ENCODE data around the gene MROH8.
"Not testable (repeated sequence)": the region's sequence is repeated elsewhere in the genome, so short reads cannot be mapped to it uniquely, and the experiment has no call there.

The MROH8 gene

DNA sequence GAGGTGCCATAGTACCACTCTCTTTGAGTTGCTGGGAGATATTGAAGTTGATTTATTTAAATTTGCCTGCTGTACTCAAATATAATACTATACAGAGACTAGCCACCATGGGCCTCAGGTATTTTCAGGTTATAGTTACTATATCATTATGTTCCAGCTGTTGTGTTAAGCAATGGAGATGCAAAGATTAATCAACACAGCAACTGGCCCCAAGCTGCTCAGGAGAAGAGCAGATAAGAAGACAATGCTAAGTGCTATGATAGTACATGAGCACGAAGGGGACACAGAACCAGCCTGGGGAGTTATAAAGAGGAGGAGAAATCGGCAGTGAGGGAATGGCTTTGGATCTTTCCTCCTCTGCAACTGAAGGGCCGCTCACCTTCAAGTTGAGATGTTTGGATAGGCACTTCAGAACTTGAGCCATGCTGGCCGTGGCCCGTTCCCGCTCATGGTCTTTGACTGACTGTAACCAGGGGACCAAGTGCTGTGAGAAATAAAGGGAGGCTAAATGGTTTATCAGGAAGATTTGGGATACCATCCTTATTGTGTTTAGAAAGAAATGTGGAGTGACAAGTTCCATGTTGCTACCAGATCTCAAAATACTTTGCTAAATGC lies 24.6 kb downstream of the MROH8 start:
- Histone ChIP-seq H3K9me3 (no peaks in the 10 kb centered on the region), H3K27me3 (no peaks in the 10 kb centered on the region), H3K4me3 (ENCODE audit: low read depth in 1 of 2, low read length in 1 of 2) (no peak overlapping the region), H3K4me1 (ENCODE audit: control insufficient read depth in 1 of 2, insufficient read depth in 1 of 2, low read depth in 1 of 2, low read length in 1 of 2) (no peaks in the 10 kb centered on the region), H3K27ac (no peak overlapping the region), H3K36me3 (no peaks in the 10 kb centered on the region)
- TF ChIP-seq, protein P1, sequence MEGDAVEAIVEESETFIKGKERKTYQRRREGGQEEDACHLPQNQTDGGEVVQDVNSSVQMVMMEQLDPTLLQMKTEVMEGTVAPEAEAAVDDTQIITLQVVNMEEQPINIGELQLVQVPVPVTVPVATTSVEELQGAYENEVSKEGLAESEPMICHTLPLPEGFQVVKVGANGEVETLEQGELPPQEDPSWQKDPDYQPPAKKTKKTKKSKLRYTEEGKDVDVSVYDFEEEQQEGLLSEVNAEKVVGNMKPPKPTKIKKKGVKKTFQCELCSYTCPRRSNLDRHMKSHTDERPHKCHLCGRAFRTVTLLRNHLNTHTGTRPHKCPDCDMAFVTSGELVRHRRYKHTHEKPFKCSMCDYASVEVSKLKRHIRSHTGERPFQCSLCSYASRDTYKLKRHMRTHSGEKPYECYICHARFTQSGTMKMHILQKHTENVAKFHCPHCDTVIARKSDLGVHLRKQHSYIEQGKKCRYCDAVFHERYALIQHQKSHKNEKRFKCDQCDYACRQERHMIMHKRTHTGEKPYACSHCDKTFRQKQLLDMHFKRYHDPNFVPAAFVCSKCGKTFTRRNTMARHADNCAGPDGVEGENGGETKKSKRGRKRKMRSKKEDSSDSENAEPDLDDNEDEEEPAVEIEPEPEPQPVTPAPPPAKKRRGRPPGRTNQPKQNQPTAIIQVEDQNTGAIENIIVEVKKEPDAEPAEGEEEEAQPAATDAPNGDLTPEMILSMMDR (IDR thresholded peaks at IDR 0.05) = no peak

DNA sequence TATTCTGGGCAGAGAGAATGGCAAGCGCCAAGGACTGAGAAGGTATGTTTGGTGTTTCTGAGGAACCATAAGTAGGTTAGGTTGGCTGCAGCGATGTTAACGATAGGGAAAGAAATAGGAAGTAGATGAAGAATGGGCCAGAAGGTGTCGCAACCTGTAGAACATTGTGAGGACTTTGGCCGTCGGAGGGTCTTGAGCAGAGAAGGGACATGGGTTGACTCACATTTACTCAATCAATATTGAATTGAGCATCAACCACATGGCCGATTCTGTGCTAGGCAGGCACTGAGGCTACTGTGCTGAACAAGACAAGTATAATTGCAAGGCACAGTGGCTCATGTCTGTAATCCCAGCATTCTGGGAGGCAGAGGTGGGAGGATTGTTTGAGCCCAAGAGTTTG lies 27.1 kb downstream of the MROH8 start:
- Histone ChIP-seq H3K4me1 (ENCODE audit: control insufficient read depth in 1 of 2, insufficient read depth in 1 of 2, low read depth in 1 of 2, low read length in 1 of 2) (no peaks in the 10 kb centered on the region), H3K27me3 (no peaks in the 10 kb centered on the region), H3K4me3 (ENCODE audit: low read depth in 1 of 2, low read length in 1 of 2) (no peak overlapping the region), H3K27ac (no peak overlapping the region), H3K9me3 (no peaks in the 10 kb centered on the region), H3K36me3 (no peaks in the 10 kb centered on the region)
- TF ChIP-seq, protein P1 (IDR thresholded peaks at IDR 0.05) = no peak

DNA sequence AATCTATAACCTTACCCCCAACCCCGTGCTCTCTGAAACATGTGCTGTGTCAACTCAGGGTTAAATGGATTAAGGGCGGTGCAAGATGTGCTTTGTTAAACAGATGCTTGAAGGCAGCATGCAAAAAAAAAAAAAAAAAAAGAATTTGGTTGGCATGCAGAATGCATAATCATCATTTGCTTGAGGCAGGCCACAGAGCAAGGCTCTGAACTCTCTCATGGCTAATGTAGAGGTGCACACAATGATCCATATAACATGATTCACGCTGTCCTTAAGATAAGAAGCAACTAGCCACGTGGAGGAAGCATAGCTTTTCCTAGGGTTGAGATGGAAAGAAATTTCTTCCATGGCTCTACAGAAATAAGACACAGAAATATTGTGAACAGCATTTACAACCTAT lies 27.8 kb downstream of the MROH8 start:
- H3K4me1 ChIP-seq (ENCODE audit: control insufficient read depth in 1 of 2, insufficient read depth in 1 of 2, low read depth in 1 of 2, low read length in 1 of 2) = no peaks in the 10 kb centered on the region
- no peaks in the 10 kb centered on the region for H3K27me3 ChIP-seq
- TF ChIP-seq, protein P1 (IDR thresholded peaks at IDR 0.05) = no peak
- H3K9me3 ChIP-seq = no peaks in the 10 kb centered on the region
- H3K4me3 ChIP-seq (ENCODE audit: low read depth in 1 of 2, low read length in 1 of 2) = no peak overlapping the region
- no peak overlapping the region for H3K27ac ChIP-seq
- H3K36me3 ChIP-seq = no peaks in the 10 kb centered on the region

DNA sequence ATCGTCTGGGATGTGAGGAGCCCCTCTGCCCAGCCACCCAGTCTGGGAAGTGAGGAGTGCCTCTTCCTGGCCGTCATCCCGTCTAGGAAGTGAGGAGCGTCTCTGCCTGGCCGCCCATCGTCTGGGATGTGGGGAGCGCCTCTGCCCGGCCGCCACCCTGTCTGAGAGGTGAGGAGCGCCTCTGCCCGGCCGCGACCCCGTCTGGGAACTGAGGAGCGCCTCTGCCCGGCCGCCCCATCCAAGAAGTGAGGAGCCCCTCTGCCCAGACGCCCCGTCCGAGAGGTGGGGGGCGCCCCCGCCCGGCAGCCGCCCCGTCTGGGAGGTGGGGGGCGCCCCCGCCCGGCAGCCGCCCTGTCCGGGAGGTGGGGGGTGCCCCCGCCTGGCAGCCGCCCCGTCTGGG lies 28.5 kb downstream of the MROH8 start:
- not testable (repeated sequence) for H3K9me3 ChIP-seq; H3K27ac ChIP-seq; H3K4me3 ChIP-seq (ENCODE audit: low read depth in 1 of 2, low read length in 1 of 2); H3K27me3 ChIP-seq; H3K4me1 ChIP-seq (ENCODE audit: control insufficient read depth in 1 of 2, insufficient read depth in 1 of 2, low read depth in 1 of 2, low read length in 1 of 2); H3K36me3 ChIP-seq

DNA sequence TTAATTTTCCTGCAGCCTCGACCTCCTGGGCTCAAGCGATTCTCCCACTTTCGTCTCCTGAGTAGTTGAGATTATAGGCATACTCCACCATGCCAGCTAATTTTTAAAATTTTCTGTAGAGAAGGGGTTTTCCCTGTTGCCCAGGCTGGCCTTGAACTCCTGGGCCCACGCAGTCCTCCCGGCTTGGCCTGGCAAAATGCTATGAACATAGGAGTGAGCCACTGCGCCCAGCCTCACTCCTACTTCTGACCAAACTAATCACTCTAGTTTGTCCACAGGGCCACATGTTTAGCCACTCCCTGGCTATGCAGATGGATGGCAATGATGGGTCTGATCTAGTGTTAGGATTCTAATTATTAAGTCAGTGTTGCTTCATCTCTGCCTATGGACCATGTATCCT lies 32.1 kb downstream of the MROH8 start:
- TF ChIP-seq, protein P1 (IDR thresholded peaks at IDR 0.05) = no peak
- H3K4me3 ChIP-seq (ENCODE audit: low read depth in 1 of 2, low read length in 1 of 2) = no peak overlapping the region
- no peaks in the 10 kb centered on the region for H3K4me1 ChIP-seq (ENCODE audit: control insufficient read depth in 1 of 2, insufficient read depth in 1 of 2, low read depth in 1 of 2, low read length in 1 of 2)
- H3K36me3 ChIP-seq = no peaks in the 10 kb centered on the region
- H3K27me3 ChIP-seq = no peaks in the 10 kb centered on the region
- no peaks in the 10 kb centered on the region for H3K9me3 ChIP-seq
- H3K27ac ChIP-seq = no peak overlapping the region

DNA sequence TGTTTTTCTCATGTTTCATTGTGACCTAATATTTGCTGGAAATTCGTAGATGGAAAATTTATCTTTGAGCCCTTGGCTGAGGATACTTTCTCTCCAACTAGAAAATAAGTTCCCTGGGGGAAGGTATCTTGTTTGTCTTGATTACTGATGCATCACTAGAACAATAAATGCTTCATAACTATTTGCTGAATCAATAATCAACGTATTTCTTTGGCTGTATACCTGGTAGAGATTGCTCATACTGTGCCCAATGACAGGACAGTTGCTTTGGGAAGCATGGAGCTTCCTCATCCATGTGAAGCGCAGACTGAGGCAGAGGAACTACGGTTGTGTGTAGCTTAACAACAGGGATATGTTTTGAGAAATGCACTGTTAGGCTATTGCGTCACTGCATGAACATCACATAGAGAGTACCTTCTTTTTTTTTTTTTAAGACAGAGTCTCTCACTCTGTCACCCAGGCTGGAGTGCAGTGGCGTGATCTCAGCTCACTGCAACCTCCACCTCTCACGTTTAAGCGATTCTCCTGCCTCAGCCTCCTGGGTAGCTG lies 34.4 kb downstream of the MROH8 start:
- TF ChIP-seq, protein P1 (IDR thresholded peaks at IDR 0.05) = no peak
- H3K9me3 ChIP-seq = no peaks in the 10 kb centered on the region
- H3K36me3 ChIP-seq = no peaks in the 10 kb centered on the region
- H3K4me3 ChIP-seq (ENCODE audit: low read depth in 1 of 2, low read length in 1 of 2) = no peak overlapping the region
- H3K27ac ChIP-seq = no peak overlapping the region
- H3K27me3 ChIP-seq = no peaks in the 10 kb centered on the region
- no peaks in the 10 kb centered on the region for H3K4me1 ChIP-seq (ENCODE audit: control insufficient read depth in 1 of 2, insufficient read depth in 1 of 2, low read depth in 1 of 2, low read length in 1 of 2)
